NCI-H510A treated with DMSO at 0.1 percent for 48 hours (cell line): ENCODE data around the gene NEUROD6.

Experiments used
- DNase-seq: peaks from one replicate; lab custom pipeline; 2025; lab: John Stamatoyannopoulos, UW

Gene NEUROD6

GRCh38 chr7:31340603-31341002 lies at the start of gene NEUROD6:
NEUROD6 (minus strand) TSS chr7:31340726; CDS start chr7:31339268, 1,458 bp downstream.
- no peak for DNase-seq

DNA sequence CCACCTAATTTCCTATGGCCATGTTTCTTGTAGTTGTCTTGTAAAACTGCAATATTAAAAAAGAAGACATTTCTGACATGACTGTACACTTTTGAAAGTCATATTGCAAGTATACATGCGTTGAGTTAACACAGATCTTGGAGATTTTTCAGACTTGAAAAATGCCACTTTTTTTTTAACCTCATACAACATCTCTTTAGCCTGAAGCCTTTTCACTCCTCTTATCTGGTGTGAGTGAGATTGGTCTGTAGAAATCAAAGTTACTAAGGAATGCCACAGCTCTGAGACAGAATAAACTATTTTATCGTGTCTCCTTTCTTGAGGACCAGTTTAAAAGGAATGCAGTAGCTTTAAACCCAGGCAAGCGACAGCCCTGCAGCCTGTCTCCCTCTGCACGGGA lies 43.9 kb upstream of the NEUROD6 start:
- DNase-seq, result no peak

- DNase-seq, result no peak
Observed at GRCh38 chr7:31382722-31383121, 42.2 kb upstream of the NEUROD6 start.

DNA sequence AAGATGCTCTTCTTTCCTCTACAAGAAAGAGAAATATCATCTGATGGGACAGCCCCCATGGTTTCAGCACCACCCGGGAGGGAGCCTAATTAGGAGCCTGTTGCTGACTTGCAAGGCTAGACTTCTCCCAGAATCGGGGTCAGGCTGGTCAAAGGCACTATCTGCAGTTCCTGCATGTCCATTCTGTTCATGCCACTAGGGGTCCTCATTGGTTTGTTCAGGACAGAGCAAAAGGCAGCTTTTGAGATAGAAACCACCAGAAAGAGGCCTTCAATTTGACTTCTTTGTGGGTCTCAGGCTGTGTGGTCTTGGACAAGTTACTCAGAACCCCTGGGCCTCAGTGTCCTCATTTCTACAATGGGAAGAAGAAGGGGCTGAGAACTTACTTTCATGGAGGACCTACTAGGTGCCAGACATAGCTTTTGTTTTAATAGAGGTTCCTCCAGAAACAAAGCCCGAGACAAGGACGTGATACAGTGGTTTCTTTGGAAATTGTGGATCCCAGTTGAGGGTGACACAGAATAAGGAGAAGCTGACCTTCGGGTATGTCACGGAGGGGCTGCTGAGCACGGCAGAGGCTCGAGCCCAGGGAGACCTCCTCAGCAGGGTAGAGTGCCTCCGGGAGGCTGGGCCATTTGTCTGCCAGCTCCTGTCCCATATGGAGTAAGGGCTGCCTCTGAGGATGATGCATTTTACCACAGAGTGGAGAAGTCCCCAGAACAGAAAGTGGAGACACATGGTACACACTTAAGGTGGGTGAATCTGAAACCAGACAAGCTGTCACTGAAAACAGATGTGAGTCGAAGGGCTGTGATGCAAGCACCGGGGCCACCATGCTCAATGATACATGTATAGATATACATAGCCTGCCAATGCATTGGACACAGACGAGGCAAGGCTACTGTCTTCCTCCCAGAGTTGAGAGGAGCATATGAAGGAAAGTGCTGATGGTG lies 33.1 kb upstream of the NEUROD6 start:
- DNase-seq, result peak; percentile 73

DNA sequence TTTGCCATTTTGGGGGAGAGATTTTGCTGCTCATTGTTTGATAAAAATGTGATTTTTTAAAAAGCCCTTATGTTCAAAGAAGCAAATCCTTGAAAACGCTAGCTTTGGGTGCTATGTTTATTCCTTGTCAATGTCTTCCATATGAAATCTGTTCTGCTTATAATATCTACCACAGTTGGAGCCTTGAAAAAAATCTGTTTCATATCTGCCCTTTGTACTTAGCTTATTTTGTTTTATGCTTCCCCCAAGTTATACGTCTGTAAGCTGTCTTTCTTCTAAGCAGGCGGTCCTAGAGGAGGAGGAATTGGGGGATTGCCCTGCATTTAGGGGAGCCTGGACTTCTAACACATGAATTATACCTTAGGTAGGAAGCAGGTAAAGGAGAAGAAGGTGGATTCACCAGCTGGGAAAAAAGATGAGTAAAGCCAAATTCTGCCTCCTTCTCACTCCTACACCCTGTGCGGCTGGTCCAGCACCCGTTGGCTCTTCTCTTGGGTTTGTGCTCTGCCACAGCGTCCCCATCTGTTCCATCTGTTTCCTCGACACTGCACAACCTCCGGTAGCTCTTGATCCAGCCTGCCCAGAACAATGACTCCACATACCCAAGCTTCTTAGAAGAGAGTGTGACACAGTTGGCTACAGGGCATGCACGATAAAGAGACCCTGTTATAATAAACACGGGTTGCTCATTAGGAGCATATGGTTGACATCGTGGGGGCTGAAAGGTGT lies 31.9 kb upstream of the NEUROD6 start:
- DNase-seq, result no peak

- DNase-seq, result peak; percentile 24
Observed at GRCh38 chr7:31371621-31372020, 31.1 kb upstream of the NEUROD6 start.

DNA sequence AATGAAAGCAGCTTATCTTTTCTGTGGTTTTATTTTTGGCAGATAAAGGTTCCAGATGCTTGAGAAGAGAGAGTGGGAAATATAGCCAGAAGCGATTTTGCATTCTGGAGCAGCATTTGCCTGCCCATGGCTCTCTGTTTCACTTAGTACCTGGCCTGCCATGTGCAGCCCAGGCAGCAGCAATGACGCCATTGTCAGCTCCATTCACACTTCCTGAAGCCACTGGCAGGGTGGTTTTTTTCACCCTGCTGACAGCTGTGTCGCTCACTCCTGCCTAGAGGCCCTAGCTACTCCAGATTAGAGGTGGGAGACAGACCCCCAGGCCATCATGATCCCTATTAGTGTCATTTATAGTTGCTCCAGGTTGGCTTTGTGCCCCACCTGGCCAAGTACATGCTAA lies 30.1 kb upstream of the NEUROD6 start:
- no peak for DNase-seq

GRCh38 chr7:31368620-31369019 lies 28.1 kb upstream of the NEUROD6 start:
- peak; percentile 80 for DNase-seq

GRCh38 chr7:31363496-31363895 lies 23.0 kb upstream of the NEUROD6 start:
- DNase-seq, result no peak

DNA sequence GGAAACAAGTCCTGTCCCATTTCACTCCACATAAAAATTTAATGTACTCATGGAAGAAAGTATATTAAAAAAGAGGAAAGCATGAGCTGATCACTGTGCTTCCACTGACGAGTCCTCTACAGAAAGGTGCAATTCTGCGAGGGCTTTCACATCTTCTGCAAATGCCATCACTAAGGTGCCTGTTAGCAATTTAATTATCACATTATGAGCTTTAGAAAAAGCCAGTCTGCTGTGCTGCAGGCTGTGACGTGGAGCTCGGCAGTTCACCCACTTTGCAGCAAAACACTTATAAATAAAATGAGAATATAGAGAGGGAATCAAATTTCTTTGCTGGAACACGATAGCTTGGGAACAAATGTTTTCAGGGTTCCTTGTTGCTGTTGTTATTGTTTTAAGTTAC lies 22.5 kb upstream of the NEUROD6 start:
- peak; percentile 1 for DNase-seq

- DNase-seq, result no peak
Observed at GRCh38 chr7:31362401-31362800, 21.9 kb upstream of the NEUROD6 start.

DNA sequence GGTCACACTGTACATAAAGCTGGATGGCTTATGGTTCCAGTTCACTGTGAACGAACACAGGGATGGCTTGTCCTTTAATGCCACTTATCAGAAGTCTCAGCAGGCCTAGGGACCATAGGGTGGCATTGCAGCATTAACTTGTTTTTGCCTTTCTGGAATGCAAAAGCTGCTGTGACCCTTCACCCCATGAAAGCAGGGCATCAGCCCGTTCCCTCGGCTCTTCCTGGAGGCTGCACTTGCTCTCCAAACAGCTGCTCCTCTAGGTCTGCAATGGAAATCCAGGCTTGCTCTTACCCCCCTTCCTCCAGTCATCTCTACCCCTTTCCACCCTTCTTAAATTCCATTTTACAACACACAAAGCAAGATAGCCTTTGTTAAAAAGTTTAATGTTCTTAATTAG lies 17.9 kb upstream of the NEUROD6 start:
- no peak for DNase-seq

- no peak for DNase-seq
Observed at GRCh38 chr7:31345421-31345820, 4.9 kb upstream of the NEUROD6 start.

DNA sequence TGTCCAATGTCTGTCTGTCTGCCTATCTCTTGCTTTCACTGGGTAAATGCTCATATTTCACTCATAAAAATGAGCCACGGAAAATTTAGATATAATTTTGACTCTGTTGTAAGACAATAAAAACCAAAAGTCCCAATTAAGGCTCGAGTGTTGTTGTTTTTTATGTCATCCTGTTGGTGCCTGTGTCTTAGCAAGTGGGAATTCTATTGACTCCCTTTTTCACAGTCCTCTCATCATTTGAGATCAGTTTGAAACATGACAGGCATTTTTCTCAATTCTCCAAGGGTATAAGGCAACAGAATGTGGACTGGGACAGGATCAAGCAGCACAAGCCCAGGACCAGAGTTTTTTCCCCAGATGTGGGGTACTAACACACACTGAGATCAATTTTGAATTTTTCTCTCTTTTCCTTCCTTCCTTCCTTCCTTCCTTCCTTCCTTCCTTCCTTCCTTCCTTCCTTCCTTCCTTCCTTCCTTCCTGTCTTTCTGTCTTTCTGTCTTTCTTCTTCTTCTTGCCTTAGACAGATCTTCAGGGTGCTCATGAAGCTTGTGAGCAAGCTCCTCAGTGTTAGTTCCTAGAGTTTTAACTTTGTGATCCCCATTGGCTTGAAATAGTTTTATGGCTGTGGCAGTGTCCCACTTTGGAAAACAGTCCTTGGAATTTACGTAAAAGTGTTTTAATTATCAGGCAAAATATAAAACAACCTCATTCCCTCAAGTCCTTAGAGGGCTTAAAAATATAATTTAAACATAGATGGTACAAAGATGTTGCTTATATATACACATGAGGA lies 3.2 kb upstream of the NEUROD6 start:
- no peak for DNase-seq

- no peak for DNase-seq
Observed at GRCh38 chr7:31341141-31341540, 615 bp upstream of the NEUROD6 start.

DNA sequence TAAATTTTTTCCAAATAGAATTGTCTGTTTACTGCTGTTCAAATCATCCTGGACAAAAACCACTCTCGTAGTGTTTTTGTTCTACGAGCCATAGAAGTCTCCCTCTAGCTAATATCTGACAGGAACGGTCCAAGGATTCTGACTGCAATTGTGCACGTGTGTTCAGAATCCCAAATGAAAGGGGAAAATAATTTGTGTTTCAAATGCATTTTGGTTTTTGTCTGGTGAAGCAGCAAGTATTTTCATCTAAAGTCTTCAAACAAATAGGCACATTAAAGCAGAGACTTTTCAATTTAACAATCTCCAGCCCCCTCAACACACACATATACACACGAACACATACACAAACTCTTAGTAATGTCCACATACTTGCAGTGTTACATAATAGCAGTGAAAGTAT lies 475 bp downstream of the NEUROD6 start:
- DNase-seq, result no peak

DNA sequence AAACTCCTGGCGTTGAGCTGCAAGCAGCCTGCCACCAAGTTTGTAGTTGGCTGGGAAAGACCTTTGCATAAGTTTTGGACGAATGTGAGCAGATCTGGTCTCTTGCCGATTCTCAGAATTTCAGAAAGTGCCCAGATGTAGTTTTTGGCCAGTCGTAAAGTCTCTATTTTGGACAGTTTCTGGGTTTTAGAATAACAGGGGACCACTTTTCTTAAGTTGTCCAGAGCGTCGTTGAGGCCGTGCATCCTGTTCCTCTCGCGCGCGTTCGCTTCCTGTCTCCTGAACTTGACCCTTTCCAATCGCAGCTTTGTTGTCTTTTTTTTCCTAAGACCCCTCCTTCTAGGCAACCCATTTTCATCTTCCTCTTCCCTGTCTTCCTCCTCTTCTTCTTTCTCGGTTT lies 1.8 kb downstream of the NEUROD6 start:
- DNase-seq, result no peak

DNA sequence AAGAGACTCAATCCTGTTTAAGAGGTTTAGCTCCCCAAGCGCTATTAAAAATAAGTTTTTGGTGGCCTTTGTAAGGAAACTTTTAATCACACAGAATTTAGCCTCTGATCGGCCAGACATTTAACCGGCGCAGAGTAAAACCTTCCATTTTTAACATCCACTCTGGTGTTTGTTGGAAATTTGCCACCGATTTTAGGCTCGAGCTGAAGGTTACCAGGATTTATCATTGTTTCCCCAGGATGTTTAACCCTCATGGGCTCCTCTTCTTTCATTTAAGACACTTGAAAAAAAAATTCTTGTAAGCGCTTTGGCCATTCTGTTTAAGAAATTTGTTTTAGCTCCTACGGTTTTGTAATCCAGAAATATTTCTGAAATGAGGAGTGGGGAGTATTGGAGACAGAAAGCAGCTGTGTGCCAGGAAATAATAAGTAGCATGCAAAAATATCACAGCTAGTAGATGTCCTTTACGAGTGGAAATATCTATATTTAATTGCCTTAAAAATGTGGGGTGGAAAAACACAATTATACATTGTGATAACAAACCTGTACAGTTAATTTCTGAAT lies 3.4 kb downstream of the NEUROD6 start:
- no peak for DNase-seq

GRCh38 chr7:31336202-31337001 lies 4.1 kb downstream of the NEUROD6 start:
- no peak for DNase-seq

- no peak for DNase-seq
Observed at GRCh38 chr7:31335884-31336201, 4.7 kb downstream of the NEUROD6 start.

DNA sequence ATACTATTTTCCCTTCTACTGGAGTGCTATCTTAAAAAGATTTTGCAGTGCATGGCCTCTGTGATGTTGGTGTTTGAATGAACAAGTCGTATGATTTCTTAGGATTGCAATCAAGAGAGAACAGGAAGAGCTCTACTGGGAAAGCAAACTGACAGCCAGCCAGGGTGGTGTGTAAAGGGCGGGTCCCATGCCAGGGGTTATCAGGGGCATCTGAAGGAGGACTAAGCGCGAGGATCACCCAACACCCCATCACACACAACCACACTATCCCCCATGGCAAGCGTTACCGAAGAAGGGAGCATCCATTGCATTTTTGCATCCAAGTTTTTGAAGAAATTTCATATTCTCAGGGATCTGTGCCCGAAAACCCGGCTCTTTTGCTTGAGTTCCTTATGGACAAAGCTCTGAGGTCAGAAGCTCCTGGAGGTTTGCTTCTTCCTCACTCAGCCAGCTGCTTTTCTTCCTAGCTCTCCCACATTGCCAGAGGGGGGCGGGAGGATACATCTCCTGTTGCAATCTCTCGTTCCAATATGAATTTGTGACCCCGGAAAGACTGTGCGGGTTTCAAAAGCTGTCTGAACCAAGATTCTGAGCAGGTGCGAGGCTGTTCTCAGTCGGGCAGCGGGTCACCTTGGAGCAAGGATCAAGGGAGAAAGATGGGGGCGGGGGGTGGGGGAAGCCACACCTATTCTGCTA lies 5.2 kb downstream of the NEUROD6 start:
- DNase-seq, result no peak
